HUES64 (cell line): ENCODE data around the gene SERPINB5.

Experiments used
- H3K27ac ChIP-seq: 2 replicates; pipeline ENCODE4 v1.7.0; 2013; ENCODE audit warnings: low read depth, low read length, inconsistent platforms
- H3K27me3 ChIP-seq: 2 replicates; pipeline ENCODE4 v1.6.1; 2013; ENCODE audit warnings: mild to moderate bottlenecking, low read length; ENCODE audit not compliant: insufficient read depth
- H3K36me3 ChIP-seq: 2 replicates; pipeline ENCODE4 v1.6.1; 2013; ENCODE audit warnings: mild to moderate bottlenecking, low read length; ENCODE audit not compliant: insufficient read depth
- H3K4me1 ChIP-seq: 2 replicates; pipeline ENCODE4 v1.6.1; 2013; ENCODE audit warnings: mild to moderate bottlenecking, low read length, moderate library complexity; ENCODE audit not compliant: insufficient read depth
- H3K4me3 ChIP-seq: 2 replicates; pipeline ENCODE4 v1.5.1; 2013; ENCODE audit warnings: mild to moderate bottlenecking, low read length, moderate library complexity
- H3K9ac ChIP-seq: 2 replicates; pipeline ENCODE4 v1.6.1; 2013; ENCODE audit warnings: mild to moderate bottlenecking, low read depth, low read length
- H3K9me3 ChIP-seq: 2 replicates; pipeline ENCODE4 v1.6.1; 2013; ENCODE audit warnings: low read depth, low read length; ENCODE audit not compliant: insufficient read depth
- WGBS: fragments of 150-250, 120-280 bp; methylation state at CpG from one replicate; pipeline ENCODE4 v1.1.7; 2013; ENCODE audit warnings: missing lambda C conversion rate; 5-methylcytosine and 5-hydroxymethylcytosine counted together

Gene SERPINB5

GRCh38 chr18:63467699-63468098 lies 9.1 kb upstream of the SERPINB5 start:
- Histone ChIP-seq H3K9me3 (no peaks in the 10 kb centered on the region), H3K9ac (no peak overlapping the region), H3K27ac (no peak overlapping the region), H3K4me3 (no peak overlapping the region), H3K27me3 (no peaks in the 10 kb centered on the region), H3K4me1 (no peaks in the 10 kb centered on the region), H3K36me3 (no peaks in the 10 kb centered on the region)
- 90% methylated on average over 4 of the region's 4 CpGs for WGBS

- H3K4me3 ChIP-seq, result no peak overlapping the region
- 89% methylated on average over 3 of the region's 3 CpGs for WGBS
- H3K4me1 ChIP-seq, result no peaks in the 10 kb centered on the region
- no peaks in the 10 kb centered on the region for H3K27me3 ChIP-seq
- no peak overlapping the region for H3K9ac ChIP-seq
- H3K27ac ChIP-seq, result no peak overlapping the region
- no peaks in the 10 kb centered on the region for H3K36me3 ChIP-seq
- H3K9me3 ChIP-seq, result no peaks in the 10 kb centered on the region
Measured at GRCh38 chr18:63468575-63468974, 8.2 kb upstream of the SERPINB5 start.

- H3K27ac ChIP-seq, result no peak overlapping the region
- no peaks in the 10 kb centered on the region for H3K36me3 ChIP-seq
- no peaks in the 10 kb centered on the region for H3K4me1 ChIP-seq
- no peak overlapping the region for H3K9ac ChIP-seq
- WGBS, result 89% methylated on average over 11 of the region's 12 CpGs
- H3K9me3 ChIP-seq, result no peaks in the 10 kb centered on the region
- H3K27me3 ChIP-seq, result no peaks in the 10 kb centered on the region
- no peak overlapping the region for H3K4me3 ChIP-seq
Measured at GRCh38 chr18:63470751-63471150, 6.0 kb upstream of the SERPINB5 start.

GRCh38 chr18:63472380-63472779 lies 4.4 kb upstream of the SERPINB5 start:
- WGBS, result 90% methylated on average over 4 of the region's 5 CpGs
- Histone ChIP-seq H3K4me1 (no peaks in the 10 kb centered on the region), H3K4me3 (no peak overlapping the region), H3K27me3 (no peaks in the 10 kb centered on the region), H3K36me3 (no peaks in the 10 kb centered on the region), H3K9me3 (no peaks in the 10 kb centered on the region), H3K9ac (no peak overlapping the region), H3K27ac (no peak overlapping the region)

- no peak overlapping the region for H3K4me3 ChIP-seq
- no peaks in the 10 kb centered on the region for H3K9me3 ChIP-seq
- 96% methylated on average over 7 of the region's 7 CpGs for WGBS
- no peaks in the 10 kb centered on the region for H3K36me3 ChIP-seq
- no peaks in the 10 kb centered on the region for H3K27me3 ChIP-seq
- H3K27ac ChIP-seq, result no peak overlapping the region
- peaks cover 3% of the 10 kb centered on the region; the same call in 1 of the 2 replicates for H3K4me1 ChIP-seq
- H3K9ac ChIP-seq, result no peak overlapping the region
Measured at GRCh38 chr18:63477200-63477599, 442 bp downstream of the SERPINB5 start.

- Histone ChIP-seq H3K36me3 (no peaks in the 10 kb centered on the region), H3K27ac (no peak overlapping the region), H3K4me3 (no peak overlapping the region), H3K4me1 (peaks cover 3% of the 10 kb centered on the region; the same call in 1 of the 2 replicates), H3K9me3 (no peaks in the 10 kb centered on the region), H3K9ac (no peak overlapping the region), H3K27me3 (no peaks in the 10 kb centered on the region)
- WGBS, result 86% methylated on average over 6 of the region's 6 CpGs
Measured at GRCh38 chr18:63477968-63478367, 1.2 kb downstream of the SERPINB5 start.

- Histone ChIP-seq H3K4me1 (peaks cover 3% of the 10 kb centered on the region; the same call in 1 of the 2 replicates), H3K9me3 (no peaks in the 10 kb centered on the region), H3K4me3 (no peak overlapping the region), H3K27ac (no peak overlapping the region), H3K27me3 (no peaks in the 10 kb centered on the region), H3K9ac (no peak overlapping the region), H3K36me3 (no peaks in the 10 kb centered on the region)
- WGBS, result 70% methylated on average over 4 of the region's 5 CpGs
Measured at GRCh38 chr18:63479826-63480225, 3.1 kb downstream of the SERPINB5 start.

GRCh38 chr18:63480476-63480875 lies 3.7 kb downstream of the SERPINB5 start:
- Histone ChIP-seq H3K36me3 (no peaks in the 10 kb centered on the region), H3K9me3 (no peaks in the 10 kb centered on the region), H3K4me3 (no peak overlapping the region), H3K4me1 (peaks cover 3% of the 10 kb centered on the region; the same call in 1 of the 2 replicates), H3K9ac (no peak overlapping the region), H3K27ac (no peak overlapping the region), H3K27me3 (no peaks in the 10 kb centered on the region)
- no CpG with 5 or more reads among the region's 1 CpG for WGBS

- 80% methylated on average over 2 of the region's 2 CpGs for WGBS
- Histone ChIP-seq H3K4me3 (no peak overlapping the region), H3K9ac (no peak overlapping the region), H3K36me3 (no peaks in the 10 kb centered on the region), H3K27me3 (no peaks in the 10 kb centered on the region), H3K27ac (no peak overlapping the region), H3K4me1 (peaks cover 3% of the 10 kb centered on the region; the same call in 1 of the 2 replicates), H3K9me3 (no peaks in the 10 kb centered on the region)
Measured at GRCh38 chr18:63480915-63481314, 4.2 kb downstream of the SERPINB5 start.

- Histone ChIP-seq H3K4me1 (no peaks in the 10 kb centered on the region), H3K27me3 (no peaks in the 10 kb centered on the region), H3K4me3 (no peak overlapping the region), H3K9ac (no peak overlapping the region), H3K9me3 (no peaks in the 10 kb centered on the region), H3K27ac (no peak overlapping the region), H3K36me3 (no peaks in the 10 kb centered on the region)
- WGBS, result no CpG with 5 or more reads among the region's 2 CpGs
Measured at GRCh38 chr18:63487676-63488075, 10.9 kb downstream of the SERPINB5 start.

- H3K4me1 ChIP-seq, result no peaks in the 10 kb centered on the region
- 82% methylated on average over 2 of the region's 2 CpGs for WGBS
- H3K27me3 ChIP-seq, result no peaks in the 10 kb centered on the region
- H3K4me3 ChIP-seq, result no peak overlapping the region
- no peak overlapping the region for H3K9ac ChIP-seq
- no peak overlapping the region for H3K27ac ChIP-seq
- no peaks in the 10 kb centered on the region for H3K9me3 ChIP-seq
- no peaks in the 10 kb centered on the region for H3K36me3 ChIP-seq
Measured at GRCh38 chr18:63488160-63488559, 11.4 kb downstream of the SERPINB5 start.

- H3K36me3 ChIP-seq, result no peaks in the 10 kb centered on the region
- no peak overlapping the region for H3K9ac ChIP-seq
- no peak overlapping the region for H3K27ac ChIP-seq
- no peaks in the 10 kb centered on the region for H3K9me3 ChIP-seq
- H3K4me3 ChIP-seq, result no peak overlapping the region
- H3K4me1 ChIP-seq, result no peaks in the 10 kb centered on the region
- H3K27me3 ChIP-seq, result no peaks in the 10 kb centered on the region
- 94% methylated on average over 3 of the region's 3 CpGs for WGBS
Measured at GRCh38 chr18:63492851-63493250, 16.1 kb downstream of the SERPINB5 start.
